ENCODE measurements around the gene SART3. TPM values are rescaled to one million over a fixed set of nuclear protein-coding genes. Genes with fewer than 3 reads are reported as not detected.
"Not testable (repeated sequence)": the region's sequence is repeated elsewhere in the genome, so short reads cannot be mapped to it uniquely, and the experiment has no call there.

SART3 gene
- total and polyA plus RNA-seq, 10 donors: 13.1 to 118 (median 64.9) TPM

DNA sequence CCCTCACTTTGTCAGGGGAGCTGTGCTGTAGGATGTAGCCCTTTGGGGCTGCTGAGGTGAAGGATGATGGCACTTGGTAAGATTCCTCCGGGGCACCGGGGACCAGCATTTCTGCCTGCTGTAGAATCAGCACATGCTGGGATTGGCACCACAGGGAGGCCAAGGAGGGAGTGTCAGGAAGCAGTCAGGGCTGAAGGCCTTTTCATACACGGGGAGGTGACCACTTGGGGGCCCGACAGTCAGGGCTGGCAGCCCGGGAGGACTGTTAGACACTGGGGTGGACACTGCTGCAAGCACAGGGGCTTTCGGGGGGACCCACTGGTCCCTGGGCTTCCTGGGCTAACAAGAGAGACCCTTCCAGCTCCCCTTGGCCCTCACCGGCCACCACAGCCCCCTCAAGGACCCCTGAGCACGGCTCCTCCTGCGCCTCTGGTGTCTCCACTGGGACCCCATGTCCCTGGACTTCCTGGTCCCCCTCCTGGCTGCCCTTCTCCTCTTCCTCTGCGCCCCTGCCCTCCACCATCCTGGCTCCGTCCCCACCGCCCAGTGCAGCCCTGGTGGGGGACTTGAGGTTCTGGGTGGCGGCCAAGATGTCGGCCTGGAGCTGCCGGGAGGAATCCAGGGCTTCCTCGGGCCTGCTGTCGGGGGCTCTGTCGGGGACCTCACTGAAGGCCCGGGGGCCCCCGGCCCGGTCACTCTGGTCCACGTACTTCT lies 30.5 kb upstream of the SART3 start:
- WGBS, 5 donors: 85 to 92% (median 87%) methylated on average over 20 to 22 of the region's 22 CpGs
- Histone ChIP-seq H3K36me3 (peaks cover 0 to 6% (median 0%) of the 10 kb centered on the region in 6 donors), H3K4me3 (no peak overlapping the region), H3K27me3 (replicated peaks in 1 of 7) (no peaks in the 10 kb centered on the region), H3K4me1 (peaks cover 0 to under 1% (median 0%) of the 10 kb centered on the region in 6 donors), H3K9me3 (no peaks in the 10 kb centered on the region), H3K27ac (no peak overlapping the region)
- peak; percentile 67 for DNase-seq
- intact Hi-C loops (cut with DNase I; ENCODE audit: low total_unique reads): no loop called here
- TF ChIP-seq POLR2AphosphoS5 (IDR thresholded peaks at IDR 0.05): peak in 1 of 3 donors; percentile 15
- TF ChIP-seq CTCF (IDR thresholded peaks at IDR 0.05 in 8 of 11, conservative IDR thresholded peaks at IDR 0.05 in 3 of 11): no peak
- no peak for TF ChIP-seq POLR2A (IDR thresholded peaks at IDR 0.05)

GRCh38 chr12:108590463-108590862 lies 29.5 kb upstream of the SART3 start:
- H3K4me3 ChIP-seq; H3K36me3 ChIP-seq; H3K9me3 ChIP-seq; H3K4me1 ChIP-seq; intact Hi-C loops (cut with DNase I; ENCODE audit: low total_unique reads); H3K27me3 ChIP-seq (replicated peaks in 1 of 7); H3K27ac ChIP-seq: not testable (repeated sequence)
- peak; percentile 18 for DNase-seq
- 83 to 89% (median 87%) methylated on average over 9 of the region's 9 CpGs for WGBS, 5 donors

DNA sequence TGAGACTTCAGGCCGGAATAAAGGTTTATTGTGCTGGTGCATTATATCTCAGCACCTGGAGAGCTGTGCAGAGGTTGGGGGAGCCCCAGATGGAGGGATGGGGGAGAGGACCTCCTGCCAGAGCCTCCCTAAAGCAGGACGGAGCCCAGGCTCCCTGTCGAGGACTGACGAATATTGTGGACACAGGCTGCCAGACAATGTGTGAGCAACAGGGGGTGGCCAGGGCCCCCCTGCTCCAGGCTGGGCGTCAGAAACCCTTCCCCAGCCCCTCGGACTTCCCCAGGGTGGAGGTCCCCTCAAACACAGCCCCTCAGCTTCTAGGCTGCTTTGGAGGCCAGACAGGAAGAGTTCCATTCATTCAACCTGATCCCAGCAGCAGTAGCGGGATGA lies 28.9 kb upstream of the SART3 start:
- intact Hi-C loops (cut with DNase I; ENCODE audit: low total_unique reads): no loop called here
- DNase-seq: peak; percentile 42
- TF ChIP-seq POLR2AphosphoS5 (IDR thresholded peaks at IDR 0.05): no peak
- no peak for TF ChIP-seq POLR2A (IDR thresholded peaks at IDR 0.05)
- TF ChIP-seq CTCF (IDR thresholded peaks at IDR 0.05 in 8 of 11, conservative IDR thresholded peaks at IDR 0.05 in 3 of 11): no peak
- Histone ChIP-seq H3K4me1 (no peaks in the 10 kb centered on the region), H3K27ac (no peak overlapping the region), H3K4me3 (no peak overlapping the region), H3K9me3 (no peaks in the 10 kb centered on the region), H3K36me3 (peaks cover 0 to 6% (median 0%) of the 10 kb centered on the region in 6 donors), H3K27me3 (replicated peaks in 1 of 7) (no peaks in the 10 kb centered on the region)
- WGBS, 5 donors: 78 to 89% (median 82%) methylated on average over 7 of the region's 7 CpGs

DNA sequence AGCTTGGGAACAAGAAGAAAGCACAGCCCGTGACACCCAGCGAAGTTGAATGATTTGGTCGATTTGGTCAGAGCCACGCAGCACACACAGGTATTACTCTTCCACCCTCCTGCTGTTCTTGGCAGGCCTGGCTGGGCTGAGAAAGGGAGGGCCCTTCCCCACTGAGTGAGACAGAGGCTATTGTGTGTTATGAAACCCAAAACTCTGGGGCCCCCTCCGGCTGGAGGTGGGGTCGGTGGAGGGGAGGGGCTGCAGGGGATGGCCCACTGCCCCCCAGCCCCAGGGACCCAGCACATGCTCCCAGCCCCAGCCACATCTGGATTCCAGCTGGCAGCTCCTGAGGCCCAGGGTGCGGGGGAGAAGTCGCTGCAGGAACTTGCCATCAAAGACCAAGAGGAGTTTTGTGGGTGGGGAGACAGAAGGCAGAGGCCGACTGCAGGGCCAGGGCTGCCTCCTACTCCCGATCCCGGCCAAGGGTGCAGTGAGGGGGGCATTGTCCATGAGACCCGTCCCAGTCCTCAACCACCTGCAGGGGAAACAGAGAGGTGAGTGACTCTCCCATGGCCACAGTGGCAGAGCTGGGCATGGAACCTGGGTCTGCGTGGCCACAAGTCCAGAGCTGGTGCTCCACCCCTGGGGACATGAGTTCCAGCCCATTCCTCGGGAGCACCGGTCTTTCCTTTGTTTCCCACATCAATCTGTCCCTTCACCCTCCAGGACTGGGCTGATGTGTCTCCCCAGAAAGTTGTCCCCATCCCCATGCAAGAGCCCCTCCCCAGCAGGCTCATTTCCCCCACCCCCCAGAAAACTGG lies 28.3 kb upstream of the SART3 start:
- no peaks in the 10 kb centered on the region for H3K27me3 ChIP-seq (replicated peaks in 1 of 7)
- H3K36me3 ChIP-seq: peaks cover 0 to 6% (median 0%) of the 10 kb centered on the region in 6 donors
- DNase-seq: peak; percentile 67
- H3K27ac ChIP-seq: no peak overlapping the region
- WGBS, 5 donors: 59 to 70% (median 66%) methylated on average over 9 to 15 of the region's 15 CpGs
- no peaks in the 10 kb centered on the region for H3K4me1 ChIP-seq
- intact Hi-C loops (cut with DNase I; ENCODE audit: low total_unique reads): no loop called here
- H3K9me3 ChIP-seq: no peaks in the 10 kb centered on the region
- H3K4me3 ChIP-seq: no peak overlapping the region
- TF ChIP-seq POLR2AphosphoS5 (IDR thresholded peaks at IDR 0.05) (peak in 2 of 3 donors; percentile 11 to 27), POLR2A (IDR thresholded peaks at IDR 0.05) (no peak)

- Histone ChIP-seq H3K4me3 (no peak overlapping the region), H3K4me1 (no peaks in the 10 kb centered on the region), H3K27me3 (replicated peaks in 1 of 7) (no peaks in the 10 kb centered on the region), H3K9me3 (no peaks in the 10 kb centered on the region), H3K36me3 (peaks cover 0 to 6% (median 0%) of the 10 kb centered on the region in 6 donors), H3K27ac (no peak overlapping the region)
- WGBS, 5 donors: 69 to 89% (median 75%) methylated on average over 4 of the region's 4 CpGs
- no peak for TF ChIP-seq POLR2AphosphoS5 (IDR thresholded peaks at IDR 0.05)
- TF ChIP-seq POLR2A (IDR thresholded peaks at IDR 0.05): no peak
- no peak for TF ChIP-seq CTCF (IDR thresholded peaks at IDR 0.05 in 8 of 11, conservative IDR thresholded peaks at IDR 0.05 in 3 of 11)
- DNase-seq: peak; percentile 63
- intact Hi-C loops (cut with DNase I; ENCODE audit: low total_unique reads): no loop called here
Observed at GRCh38 chr12:108587826-108588225, 26.9 kb upstream of the SART3 start.
